ENCODE results near the gene PAK4.

GRCh38 chr19:39187552-39187943 is 62.0 kb downstream of the PAK4 start:
- TF ChIP-seq CTCF (IDR thresholded peaks at IDR 0.05; ENCODE audit: low read depth, low read length, poor library complexity, severe bottlenecking) (peak; percentile 43), EZH2phosphoT487 (IDR thresholded peaks at IDR 0.05; ENCODE audit: borderline replicate concordance, low read length) (no peak)
